CD4-positive, alpha-beta T cell treated with Interleukin-17A for 4 hours (primary cell): ENCODE measurements around the gene SP2.
"Not testable (repeated sequence)": the region's sequence is repeated elsewhere in the genome, so short reads cannot be mapped to it uniquely, and the experiment has no call there.

Experiments
- DNase-seq: peaks from one replicate; pipeline ENCODE4 v3.0.0-alpha.2; 2020; ENCODE audit warnings: mixed read lengths

Gene SP2

DNA sequence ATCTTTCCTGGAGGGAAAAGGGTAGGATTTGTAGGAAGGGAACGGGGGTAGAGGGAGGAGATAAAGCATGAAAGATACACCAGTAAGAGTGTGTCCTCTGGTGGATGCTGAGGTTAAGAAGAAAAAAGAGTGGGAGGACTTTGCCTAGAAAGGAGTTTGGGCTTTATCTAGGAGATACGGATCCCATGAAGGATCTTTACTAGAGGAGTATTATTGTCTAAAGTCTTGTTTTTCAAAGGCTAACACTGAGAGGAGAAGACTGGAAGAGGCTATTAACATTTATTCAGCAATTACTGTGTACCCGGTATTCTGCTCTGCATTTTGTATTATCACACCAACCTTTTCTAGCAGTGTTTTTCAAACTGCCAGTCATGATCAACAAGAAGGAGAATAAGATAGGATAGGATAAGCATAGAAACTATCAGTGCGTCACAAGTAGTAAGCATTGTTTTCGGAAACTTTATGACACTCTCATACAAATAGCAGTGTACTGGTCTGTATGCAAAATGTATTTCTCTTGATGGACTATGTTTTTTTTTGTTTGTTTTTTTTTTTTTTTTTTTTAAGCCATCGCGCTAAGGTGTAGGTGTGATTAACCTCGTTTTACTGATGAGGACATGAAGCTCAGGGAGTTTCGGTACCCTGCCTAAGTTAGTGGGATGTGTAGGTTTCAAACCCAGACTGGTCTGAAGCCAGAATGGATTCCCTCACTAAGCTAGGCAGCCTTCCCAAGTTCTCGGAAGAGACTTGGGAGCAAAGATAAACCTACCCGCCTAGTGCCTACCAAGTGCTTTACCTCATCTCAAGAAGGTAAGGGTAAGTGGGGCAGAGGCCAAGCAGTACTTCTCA, 1.3 kb upstream of the SP2 start:
- DNase-seq, result no peak

DNA sequence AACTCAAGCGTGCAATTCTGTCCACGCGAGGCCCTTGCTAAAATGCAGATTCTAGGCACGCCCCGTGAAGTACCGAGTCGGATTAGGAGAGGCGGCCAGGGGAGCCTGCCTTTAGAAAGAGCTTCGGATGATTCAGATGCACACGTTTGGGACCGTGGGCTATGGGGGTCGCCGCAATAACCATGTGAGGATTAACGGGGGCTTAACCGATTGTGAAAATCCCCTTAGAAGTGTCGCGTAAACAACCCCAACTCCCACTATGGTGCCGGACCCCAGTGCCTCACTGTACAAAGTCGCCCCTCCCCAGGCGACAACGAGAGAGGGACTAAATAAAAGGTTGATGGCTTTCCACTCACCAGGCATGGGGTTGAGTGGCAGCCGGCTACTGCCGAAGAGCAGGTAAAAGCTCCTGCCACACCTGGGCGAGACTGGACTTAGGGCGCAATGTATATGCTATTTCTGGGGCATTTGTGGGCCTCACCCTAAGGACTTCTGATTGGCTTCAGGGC, 635 bp upstream of the SP2 start:
- peak; percentile 48 for DNase-seq

DNA sequence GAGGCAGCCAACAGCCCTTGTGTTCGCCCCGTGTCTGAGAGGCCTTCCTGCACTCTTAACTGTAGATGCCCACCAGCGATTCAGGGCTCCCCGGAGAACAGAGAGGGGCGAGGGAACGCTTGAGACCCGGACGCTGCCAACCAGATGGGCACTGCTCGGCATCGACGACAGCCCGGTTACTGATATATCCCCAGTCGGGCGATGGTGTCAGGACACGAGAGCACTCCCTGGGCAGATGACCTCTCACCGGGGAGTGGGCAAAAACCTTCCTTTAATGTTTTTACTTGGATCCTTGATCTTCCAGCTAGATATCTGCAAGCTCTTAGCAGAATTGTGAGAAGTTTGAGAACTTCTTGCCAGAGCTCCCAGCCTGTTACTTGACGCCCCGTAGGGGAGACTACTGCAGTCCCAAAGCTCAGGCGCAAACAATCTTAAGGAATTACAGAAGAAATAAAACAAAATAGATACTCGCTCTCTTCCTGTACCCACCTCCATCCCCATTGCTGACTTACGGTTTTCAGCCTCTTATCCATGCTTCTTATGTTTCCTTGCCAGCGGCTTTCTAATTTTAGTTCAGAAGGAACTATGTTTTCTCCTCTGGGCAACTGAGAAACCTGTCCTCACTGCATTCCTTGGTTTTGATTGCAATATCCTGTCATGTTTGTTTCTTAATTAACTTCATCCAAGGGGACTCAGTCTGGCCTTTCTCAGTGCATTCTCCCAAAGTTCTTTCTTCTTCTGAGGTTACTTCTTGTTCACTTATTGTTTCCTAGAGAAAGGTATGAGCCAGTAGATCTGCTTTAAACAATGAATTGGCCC, 845 bp downstream of the SP2 start:
- DNase-seq, result no peak

DNA sequence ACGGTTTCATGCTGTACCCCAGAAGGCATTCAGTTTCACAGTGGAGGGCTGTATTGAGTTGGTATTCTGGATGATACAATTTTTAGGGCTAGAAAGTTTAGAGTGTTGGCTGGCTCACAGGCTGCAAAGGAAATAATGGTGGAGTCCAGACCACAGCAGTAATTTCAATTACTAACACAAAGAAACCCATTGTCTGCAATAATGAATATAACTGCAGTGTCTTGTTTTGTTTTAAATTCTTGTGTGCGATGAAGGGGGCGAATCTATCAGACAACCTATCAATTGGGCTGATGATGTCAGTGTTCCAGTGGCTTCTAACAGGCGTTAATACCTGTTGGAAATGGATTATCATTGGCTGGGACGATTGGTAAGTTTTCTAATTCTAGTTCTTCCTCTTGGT, 1.5 kb downstream of the SP2 start:
- no peak for DNase-seq

DNA sequence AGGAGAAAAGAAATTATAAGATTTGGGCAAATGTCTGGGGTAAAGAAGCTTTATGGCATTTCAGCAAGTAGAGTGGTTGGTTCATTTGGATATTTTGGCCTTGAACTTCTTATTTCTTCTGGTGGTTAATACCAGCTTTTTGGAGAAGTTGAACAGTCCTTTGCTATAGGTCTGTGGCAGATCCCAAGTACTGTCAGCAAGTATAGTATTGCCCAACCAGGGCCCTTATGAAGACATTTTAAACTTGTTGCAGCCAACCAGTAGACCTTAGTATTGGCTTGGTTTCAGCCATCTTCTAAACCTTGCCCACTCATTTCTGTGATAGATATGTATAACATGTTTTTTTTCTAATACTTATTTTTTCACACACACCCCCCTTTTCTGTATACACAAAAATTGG, 2.2 kb downstream of the SP2 start:
- DNase-seq, result no peak

DNA sequence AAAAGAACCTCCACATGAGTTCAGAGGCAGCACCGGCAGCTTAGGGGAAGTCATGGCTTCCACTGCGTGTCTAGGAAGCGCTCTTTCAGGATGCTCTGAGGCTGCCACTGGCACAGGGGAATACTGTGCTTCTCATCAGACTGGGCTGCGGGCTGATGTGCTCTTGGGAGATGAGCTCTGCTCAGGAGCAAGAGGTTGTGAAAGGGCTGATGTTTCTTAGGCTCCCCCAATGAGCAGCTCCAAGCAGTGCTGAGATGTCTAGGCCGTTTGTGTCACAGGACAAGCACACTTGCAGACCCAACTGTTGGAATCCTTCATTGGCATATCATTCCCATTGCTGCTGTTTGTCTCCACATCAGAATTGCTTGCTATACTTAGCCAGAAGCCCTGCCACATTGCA, 3.6 kb downstream of the SP2 start:
- no peak for DNase-seq

DNA sequence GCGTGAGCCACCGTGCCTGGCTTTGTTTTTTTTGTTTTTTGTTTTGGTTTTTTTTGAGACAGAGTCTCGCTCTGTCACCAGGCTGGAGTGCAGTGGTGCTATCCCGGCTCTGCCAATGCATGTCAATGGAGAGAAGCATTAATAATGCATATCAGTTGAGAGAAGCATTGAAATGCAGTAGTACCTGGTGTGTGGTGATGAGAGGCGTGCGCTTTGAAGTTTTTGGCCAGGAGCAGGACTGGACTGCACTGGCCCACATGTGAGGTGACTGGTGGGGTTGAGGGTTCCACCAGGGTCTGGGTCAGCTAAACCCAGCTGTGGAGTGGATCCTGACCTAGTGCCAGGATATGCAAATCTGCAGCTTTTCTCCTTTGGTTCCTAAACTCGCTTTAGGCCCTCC, 5.4 kb downstream of the SP2 start:
- DNase-seq, result no peak

DNA sequence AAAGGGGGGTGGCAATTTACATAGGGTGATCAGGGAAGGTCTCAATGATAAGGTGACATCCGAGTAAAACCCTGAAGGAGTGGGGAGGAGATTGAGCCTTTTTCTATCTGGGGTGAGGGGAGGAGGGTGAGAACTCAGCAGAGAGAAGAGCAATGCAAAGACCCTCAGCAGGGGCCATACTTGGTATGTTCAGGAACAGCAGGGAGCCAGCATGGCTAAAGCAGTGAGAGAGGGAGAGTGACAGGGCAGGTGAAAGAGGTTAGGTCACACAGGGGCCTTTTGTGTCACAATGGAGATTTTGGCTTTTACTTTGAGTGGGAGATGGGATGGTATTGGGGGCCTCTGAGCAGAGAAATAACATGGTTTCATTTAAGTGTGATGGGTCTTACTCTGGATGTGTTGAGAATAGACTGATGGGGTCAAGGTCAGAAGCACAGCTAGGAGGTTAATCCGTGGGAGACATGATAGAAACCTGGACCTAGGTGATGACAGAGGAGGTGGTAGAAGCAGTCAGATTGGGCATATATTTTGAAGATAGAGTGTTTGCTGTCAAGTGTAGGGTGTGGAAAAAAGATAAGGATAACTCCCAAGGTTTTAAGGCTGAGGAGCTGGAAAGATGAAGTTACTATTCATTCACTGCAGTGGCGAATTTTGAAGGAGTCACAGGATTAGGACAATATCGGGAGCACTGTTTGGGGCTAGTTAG, 6.2 kb downstream of the SP2 start:
- no peak for DNase-seq

DNA sequence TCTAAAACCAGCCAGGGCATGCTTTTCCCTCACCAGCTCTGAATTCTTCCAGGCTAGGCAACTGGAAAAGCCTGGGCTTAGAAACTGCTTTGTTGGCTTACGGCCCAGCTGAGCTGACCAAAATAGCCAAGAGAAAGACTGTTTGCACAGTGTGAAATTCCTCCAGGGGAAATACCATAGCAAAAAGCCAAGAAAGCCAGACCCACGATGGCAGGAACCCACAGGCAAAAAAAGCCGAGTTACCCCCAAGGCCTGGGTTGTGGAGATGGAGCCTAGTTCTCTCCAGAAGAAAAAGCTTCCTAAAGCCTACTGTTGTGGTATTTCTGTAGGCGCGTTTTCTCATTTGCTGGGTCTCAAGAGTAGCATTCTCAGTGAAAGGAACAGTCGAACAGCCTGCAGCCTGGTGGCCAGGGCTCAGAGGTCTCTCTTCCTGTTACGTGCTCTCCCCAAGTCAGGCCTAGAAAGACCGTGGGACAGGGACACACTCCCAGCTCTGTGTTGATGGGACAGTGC, 9.2 kb downstream of the SP2 start:
- DNase-seq, result no peak

DNA sequence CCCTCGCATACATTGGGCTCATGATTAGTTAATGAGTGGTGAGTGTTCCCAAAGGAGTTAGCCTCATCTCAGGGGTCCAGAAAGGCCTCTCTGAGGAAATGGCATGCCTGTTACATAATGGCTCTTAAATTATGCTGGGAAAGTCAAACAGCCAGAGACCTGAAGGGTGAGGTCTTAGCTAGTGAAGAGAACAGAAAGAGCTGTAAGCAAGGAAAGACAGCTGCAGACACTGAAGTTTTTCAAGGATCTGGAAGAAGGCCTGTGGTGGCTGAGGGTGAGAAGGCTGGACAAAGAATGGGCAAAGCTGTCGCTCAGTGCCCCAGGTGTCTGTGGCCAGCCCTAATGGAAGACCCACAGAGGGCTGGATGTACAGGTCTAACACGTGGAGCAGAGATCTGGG, 10.4 kb downstream of the SP2 start:
- no peak for DNase-seq

DNA sequence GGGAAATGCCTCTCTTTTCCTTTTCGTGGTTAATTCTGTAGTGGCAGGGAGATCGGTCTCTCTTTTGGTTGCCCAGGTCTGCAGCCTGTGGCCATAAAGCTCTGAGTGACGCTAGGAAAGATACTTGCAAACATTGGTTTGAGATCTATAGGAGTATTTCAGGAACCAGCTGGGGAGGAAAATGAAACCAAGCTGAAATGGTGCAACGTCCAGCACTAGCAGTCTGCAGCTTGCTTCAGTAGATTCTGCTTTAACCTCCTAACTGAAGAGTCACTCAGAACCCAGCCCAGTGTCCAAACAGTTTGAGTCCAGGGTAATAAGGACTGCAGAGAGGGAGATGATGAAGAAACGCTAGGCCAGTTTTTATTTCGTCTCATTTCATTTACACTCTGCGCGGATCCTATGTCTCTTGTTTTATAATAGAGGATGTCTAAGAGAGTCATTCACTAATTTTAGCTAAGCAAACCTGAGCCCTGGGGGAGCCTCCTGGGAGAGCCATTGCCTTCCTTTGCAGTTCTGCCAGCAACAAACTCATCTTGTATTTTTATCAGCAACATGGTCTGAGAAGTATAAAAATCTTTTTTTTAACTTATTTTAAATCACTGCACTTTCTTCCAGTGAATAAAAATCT, 12.0 kb downstream of the SP2 start:
- DNase-seq, result no peak

DNA sequence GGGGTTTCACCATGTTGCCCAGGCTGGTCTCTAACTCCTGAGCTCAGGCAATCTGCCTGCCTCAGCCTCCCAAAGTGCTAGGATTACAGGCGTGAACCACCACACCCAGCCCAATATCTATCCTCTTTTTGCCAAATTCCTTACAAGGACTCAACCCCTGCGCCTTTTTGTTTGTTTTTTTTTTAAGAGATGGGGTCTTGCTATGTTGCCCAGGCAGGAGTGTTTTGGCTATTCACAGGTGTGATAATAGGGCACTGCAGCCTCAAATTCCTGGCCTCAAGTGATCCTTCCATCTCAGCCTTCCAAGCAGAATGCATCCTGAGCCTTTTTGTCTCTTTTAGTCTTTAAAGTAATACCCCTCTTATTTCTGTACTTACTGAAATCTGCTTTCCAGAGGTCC, 17.0 kb downstream of the SP2 start:
- DNase-seq, result no peak

DNA sequence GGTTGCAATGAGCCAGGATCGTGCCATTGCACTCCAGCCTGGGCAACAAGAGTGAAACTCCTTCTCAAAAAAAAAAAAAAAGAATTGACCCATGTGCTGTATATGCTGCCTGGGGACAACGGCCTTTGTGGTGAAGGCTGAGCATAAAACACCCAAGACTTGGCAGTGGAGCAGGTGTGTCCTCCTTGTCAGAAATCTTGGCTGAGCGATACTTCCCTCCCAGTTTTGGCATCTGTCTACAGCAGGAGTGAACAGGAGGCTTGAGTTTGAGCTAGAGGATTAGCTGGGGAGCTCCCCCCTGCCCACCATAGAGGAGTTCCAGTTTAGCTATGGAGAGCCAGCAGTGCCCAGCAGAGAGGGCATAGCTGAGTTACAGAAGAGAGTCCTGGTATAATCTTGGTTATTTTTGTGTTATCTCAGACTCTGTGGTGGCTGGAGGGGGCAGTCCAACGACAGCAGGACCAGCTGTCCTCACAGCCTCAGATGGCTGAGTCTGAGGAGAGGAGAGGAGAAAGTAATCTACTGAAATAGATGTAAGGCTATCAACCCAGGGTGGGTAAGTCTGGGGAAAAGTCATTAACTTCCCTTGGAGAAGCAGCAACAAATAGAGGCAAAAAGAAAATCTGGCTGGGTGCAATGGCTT, 18.4 kb downstream of the SP2 start:
- no peak for DNase-seq

DNA sequence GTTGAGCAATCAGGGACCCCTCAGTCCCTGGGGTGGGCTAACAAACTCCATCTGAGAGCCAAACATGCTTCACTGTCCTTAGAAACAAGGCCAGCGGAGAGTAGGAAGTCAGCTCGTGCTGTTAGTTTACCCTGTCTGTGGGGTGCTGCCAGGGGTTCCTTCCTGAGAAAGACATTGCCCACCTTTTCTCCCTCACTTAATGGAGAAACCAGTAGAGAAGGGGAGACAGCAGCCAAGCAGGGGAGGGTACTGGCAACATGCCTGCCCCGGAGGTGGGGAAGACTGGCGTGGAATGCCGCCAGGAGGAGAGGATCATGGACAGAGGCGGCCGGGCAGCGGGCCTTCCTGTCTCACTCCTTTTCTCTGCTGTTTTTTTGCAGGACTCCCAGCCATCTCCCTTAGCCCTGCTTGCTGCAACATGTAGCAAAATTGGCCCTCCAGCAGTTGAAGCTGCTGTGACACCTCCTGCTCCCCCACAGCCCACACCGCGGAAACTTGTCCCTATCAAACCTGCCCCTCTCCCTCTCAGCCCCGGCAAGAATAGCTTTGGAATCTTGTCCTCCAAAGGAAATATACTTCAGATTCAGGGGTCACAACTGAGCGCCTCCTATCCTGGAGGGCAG, 19.9 kb downstream of the SP2 start:
- DNase-seq, result no peak

DNA sequence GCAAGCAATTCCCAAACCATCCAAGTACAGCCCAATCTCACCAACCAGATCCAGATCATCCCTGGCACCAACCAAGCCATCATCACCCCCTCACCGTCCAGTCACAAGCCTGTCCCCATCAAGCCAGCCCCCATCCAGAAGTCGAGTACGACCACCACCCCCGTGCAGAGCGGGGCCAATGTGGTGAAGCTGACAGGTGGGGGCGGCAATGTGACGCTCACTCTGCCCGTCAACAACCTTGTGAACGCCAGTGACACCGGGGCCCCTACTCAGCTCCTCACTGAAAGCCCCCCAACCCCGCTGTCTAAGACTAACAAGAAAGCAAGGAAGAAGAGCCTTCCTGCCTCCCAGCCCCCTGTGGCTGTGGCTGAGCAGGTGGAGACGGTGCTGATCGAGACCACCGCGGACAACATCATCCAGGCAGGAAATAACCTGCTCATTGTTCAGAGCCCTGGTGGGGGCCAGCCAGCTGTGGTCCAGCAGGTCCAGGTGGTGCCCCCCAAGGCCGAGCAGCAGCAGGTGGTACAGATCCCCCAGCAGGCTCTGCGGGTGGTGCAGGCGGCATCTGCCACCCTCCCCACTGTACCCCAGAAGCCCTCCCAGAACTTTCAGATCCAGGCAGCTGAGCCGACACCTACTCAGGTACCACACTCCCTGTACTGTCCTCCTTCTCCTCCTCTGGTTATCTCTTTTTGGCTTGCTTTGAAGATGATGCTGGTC, 20.6 kb downstream of the SP2 start:
- no peak for DNase-seq

DNA sequence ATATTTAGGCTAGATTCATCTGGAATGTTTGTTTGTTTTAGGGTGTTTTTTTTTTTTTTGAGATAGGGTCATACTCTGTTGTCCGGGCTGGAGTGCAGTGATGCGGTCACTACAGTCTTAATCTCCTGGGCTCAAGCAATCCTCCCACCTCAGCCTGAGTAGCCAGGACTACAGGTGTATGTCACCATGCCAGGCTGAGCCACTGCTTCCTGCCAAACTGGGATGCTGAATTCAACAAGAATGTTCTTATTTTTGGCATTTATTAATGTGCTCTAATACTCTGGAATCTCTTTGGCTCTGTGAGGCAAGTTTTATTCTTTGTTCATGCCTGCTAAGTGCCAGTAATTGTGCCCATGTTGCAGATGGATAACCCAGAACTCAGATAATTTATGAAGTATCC, 21.5 kb downstream of the SP2 start:
- DNase-seq, result no peak

DNA sequence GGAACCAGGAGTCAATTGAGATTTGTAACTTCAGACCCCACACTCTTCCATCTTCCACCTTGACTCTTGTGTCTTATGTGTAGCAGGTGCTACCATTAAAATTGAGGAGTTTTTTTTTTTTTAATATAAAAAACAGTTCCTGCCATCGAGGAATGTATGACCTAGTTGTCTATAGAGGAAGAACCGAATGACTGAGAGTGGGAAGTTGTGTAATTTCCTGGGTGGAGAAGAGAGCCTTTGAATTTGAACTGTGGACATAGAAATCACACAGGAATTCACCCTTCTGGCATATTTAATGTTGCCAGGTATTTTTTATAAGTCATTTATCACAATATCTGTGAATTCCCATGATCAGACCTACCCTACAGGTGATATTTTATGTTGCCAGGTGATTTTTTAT, 22.0 kb downstream of the SP2 start:
- no peak for DNase-seq

DNA sequence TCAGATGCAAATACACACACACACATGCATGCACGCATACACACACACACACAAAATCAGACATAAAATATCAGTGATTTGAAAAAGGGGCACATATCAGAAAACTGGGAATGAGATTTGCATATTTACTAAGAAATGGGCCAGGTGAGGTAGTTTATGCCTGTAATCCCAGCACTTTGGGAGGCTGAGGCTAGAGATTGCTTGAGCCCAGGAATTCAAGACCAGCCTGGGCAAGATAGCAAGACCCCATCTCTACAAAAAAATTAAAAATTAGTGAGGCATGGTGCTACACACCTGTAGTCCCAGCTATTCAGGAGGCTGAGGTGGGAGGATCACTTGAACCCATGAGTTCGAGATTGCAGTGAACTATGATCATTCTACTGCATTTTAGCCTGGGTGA, 23.0 kb downstream of the SP2 start:
- DNase-seq, result no peak

DNA sequence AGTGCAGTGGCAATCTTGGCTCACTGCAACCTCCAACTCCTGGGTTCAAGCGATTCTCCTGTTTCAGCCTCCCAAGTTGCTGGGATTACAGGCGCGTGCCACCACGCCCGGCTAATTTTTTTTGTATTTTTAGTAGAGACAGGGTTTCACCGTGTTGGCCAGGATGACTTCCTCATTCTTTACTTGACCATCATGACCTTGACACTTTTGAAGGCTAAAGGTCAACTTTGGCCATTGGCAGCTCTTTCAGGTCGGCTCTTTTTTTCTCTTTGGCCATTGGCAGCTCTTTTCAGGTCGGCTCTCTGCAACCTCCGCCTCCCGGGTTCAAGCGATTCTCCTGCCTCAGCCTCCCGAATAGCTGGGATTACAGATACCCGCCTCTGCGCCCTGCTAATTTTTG, 23.9 kb downstream of the SP2 start:
- DNase-seq, result not testable (repeated sequence)

DNA sequence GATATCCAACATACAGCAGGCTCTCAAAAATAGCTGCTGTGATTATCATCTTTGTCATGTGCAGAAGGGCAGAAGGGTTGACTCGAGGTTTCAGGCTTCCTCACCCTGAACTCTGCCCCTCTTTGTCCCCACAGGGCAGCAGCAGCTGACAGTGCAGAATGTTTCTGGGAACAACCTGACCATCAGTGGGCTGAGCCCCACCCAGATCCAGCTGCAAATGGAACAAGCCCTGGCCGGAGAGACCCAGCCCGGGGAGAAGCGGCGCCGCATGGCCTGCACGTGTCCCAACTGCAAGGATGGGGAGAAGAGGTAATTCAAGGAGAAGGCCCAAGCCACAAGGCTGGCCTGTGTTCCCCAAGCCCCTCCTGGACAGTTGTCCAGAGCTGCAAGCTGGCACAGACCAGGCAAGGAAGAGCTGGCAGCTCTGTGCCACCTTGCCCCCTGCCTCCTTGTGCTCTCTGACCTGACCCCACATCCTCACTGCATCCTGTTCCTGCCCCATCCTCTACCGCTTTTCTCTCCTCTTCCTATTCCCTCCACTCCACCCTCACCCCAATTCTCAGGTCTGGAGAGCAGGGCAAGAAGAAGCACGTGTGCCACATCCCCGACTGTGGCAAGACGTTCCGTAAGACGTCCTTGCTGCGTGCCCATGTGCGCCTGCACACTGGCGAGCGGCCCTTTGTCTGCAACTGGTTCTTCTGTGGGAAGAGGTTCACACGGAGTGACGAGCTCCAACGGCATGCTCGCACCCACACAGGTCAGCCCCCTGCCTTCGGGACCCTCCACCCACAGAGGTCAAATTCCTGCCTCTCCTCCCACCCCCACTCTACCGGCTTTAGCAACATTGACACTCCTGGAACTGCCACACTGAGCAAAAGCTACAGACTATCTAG, 29.0 kb downstream of the SP2 start:
- no peak for DNase-seq
